CD14-positive monocyte (primary cell): ENCODE measurements around the gene CDK16. TPM values are rescaled to one million over a fixed set of nuclear protein-coding genes. Genes with fewer than 3 reads are reported as not detected.

Experiments
- DNase-seq, 3 donors: peaks; one replicate each; pipeline ENCODE4 v3.0.0-alpha.2; 2011 to 2022
- H2AFZ ChIP-seq: 2 replicates; pipeline ENCODE4 v1.6.0; 2012; ENCODE audit warnings: mild to moderate bottlenecking, low read depth, low read length, inconsistent platforms; ENCODE audit not compliant: insufficient read depth, poor library complexity, severe bottlenecking
- H3K27ac ChIP-seq, 2 donors: 1 replicate in 1 of 2; 2 replicates in 1 of 2; pipeline ENCODE4 v1.5.1; 2012 to 2013; ENCODE audit warnings: low read length in 2 of 2, control low read depth in 1 of 2, inconsistent platforms in 1 of 2, low read depth in 1 of 2, mild to moderate bottlenecking in 1 of 2
- H3K27me3 ChIP-seq, 2 donors: one replicate each; pipeline versions ENCODE4 v1.6.0 to v1.6.1; 2011 to 2013; ENCODE audit warnings: low read length in 2 of 2; ENCODE audit not compliant: control insufficient read depth in 2 of 2, insufficient read depth in 2 of 2
- H3K36me3 ChIP-seq, 2 donors: replicated peaks in 1 of 2; 1 replicate in 1 of 2; 2 replicates in 1 of 2; pipeline versions ENCODE4 v1.5.1 to v1.6.1; 2012 to 2013; ENCODE audit warnings: low read length in 2 of 2, control low read depth in 1 of 2, inconsistent platforms in 1 of 2, mild to moderate bottlenecking in 1 of 2; ENCODE audit not compliant: insufficient read depth in 2 of 2, control insufficient read depth in 1 of 2
- H3K4me1 ChIP-seq, 2 donors: 1 replicate in 1 of 2; 2 replicates in 1 of 2; pipeline versions ENCODE4 v1.5.1 to v1.6.1; 2012 to 2013; ENCODE audit warnings: low read length in 2 of 2, control low read depth in 1 of 2, inconsistent platforms in 1 of 2, mild to moderate bottlenecking in 1 of 2, moderate library complexity in 1 of 2; ENCODE audit not compliant: insufficient read depth in 2 of 2, control insufficient read depth in 1 of 2
- H3K4me2 ChIP-seq: replicated peaks from 2 replicates; pipeline ENCODE3; 2012; ENCODE audit warnings: low read length, moderate library complexity, mild to moderate bottlenecking; ENCODE audit not compliant: poor library complexity, severe bottlenecking; ENCODE audit errors: extremely low read depth
- H3K4me3 ChIP-seq, 3 experiments: fragments of 200-600 bp in 1 of 3; sonication (generic) in 1 of 3; replicated peaks in 1 of 3; 1 replicate in 2 of 3; 2 replicates in 1 of 3; pipeline ENCODE4 v1.5.1; 2011 to 2013; ENCODE audit warnings: low read length in 3 of 3, mild to moderate bottlenecking in 3 of 3, control low read depth in 2 of 3, low read depth in 2 of 3, inconsistent platforms in 1 of 3, moderate library complexity in 1 of 3
- H3K79me2 ChIP-seq: 2 replicates; pipeline ENCODE4 v1.6.0; 2012; ENCODE audit warnings: mild to moderate bottlenecking, control low read depth, inconsistent platforms, low read length, moderate library complexity; ENCODE audit not compliant: insufficient read depth
- H3K9ac ChIP-seq: 2 replicates; pipeline ENCODE4 v1.6.0; 2017; ENCODE audit warnings: low read length, mild to moderate bottlenecking; ENCODE audit not compliant: insufficient read depth, poor library complexity, severe bottlenecking
- H3K9me3 ChIP-seq, 2 donors: replicated peaks in 1 of 2; 1 replicate in 1 of 2; 2 replicates in 1 of 2; pipeline versions ENCODE4 v1.5.1 to v1.6.1; 2012 to 2013; ENCODE audit warnings: low read length in 2 of 2, control low read depth in 1 of 2; ENCODE audit not compliant: control insufficient read depth in 1 of 2, insufficient read depth in 1 of 2
- H4K20me1 ChIP-seq: 2 replicates; pipeline ENCODE4 v1.6.0; 2012; ENCODE audit warnings: mild to moderate bottlenecking, low read length, control low read depth, moderate library complexity; ENCODE audit not compliant: insufficient read depth
- H3K27ac Mint-ChIP-seq, 7 donors: one replicate each; pipeline ENCODE4 v1.8.0; 2020; ENCODE audit warnings: mild to moderate bottlenecking in 7 of 7, mixed read lengths in 7 of 7, moderate library complexity in 6 of 7, inconsistent platforms in 2 of 7
- H3K27me3 Mint-ChIP-seq, 3 donors: one replicate each; pipeline ENCODE4 v1.8.0; 2021 to 2022; ENCODE audit warnings: low read depth in 3 of 3, mild to moderate bottlenecking in 3 of 3, mixed read lengths in 3 of 3, moderate library complexity in 3 of 3, inconsistent platforms in 1 of 3
- H3K36me3 Mint-ChIP-seq, 2 donors: one replicate each; pipeline ENCODE4 v1.8.0; 2020; ENCODE audit warnings: mixed read lengths in 2 of 2, inconsistent platforms in 1 of 2, mild to moderate bottlenecking in 1 of 2
- H3K4me1 Mint-ChIP-seq: one replicate; pipeline ENCODE4 v1.8.0; 2020; ENCODE audit warnings: mild to moderate bottlenecking, mixed read lengths
- H3K4me3 Mint-ChIP-seq, 2 donors: one replicate each; pipeline ENCODE4 v1.8.0; 2020; ENCODE audit warnings: mild to moderate bottlenecking in 2 of 2, mixed read lengths in 2 of 2, moderate library complexity in 1 of 2
- H3K9me3 Mint-ChIP-seq, 7 donors: one replicate each; pipeline ENCODE4 v1.8.0; 2020 to 2022; ENCODE audit warnings: mixed read lengths in 7 of 7, mild to moderate bottlenecking in 6 of 7, moderate library complexity in 6 of 7, inconsistent platforms in 2 of 7
- CTCF ChIP-seq: fragments of 200-600 bp; IDR thresholded peaks from one replicate; pipeline ENCODE4 v1.8.0; 2022; ENCODE audit warnings: antibody characterized with exemption, mild to moderate bottlenecking
- WGBS: methylation state at CpG from one replicate; pipeline ENCODE4 v1.1.5; 2013; ENCODE audit warnings: missing lambda C conversion rate; ENCODE audit not compliant: insufficient coverage; 5-methylcytosine and 5-hydroxymethylcytosine counted together
- intact Hi-C, 2 donors: fragments of 100-400 bp; cut with micrococcal nuclease; formaldehyde crosslinking; loops; one replicate each; pipeline versions ENCODE4 v1.15.0 to v1.15.1; 2023
- polyA plus RNA-seq, 3 donors: library from polyadenylated mRNA; depleted of rRNA in 1 of 3; unstranded in 2 of 3; stranded (reverse) in 1 of 3; fragments of 300-500 nt in 2 of 3; fragments of >200 nt in 1 of 3; fragmentation: Illumina TruSeq in 2 of 3; gene quantifications; 1 replicate in 2 of 3; 2 replicates in 1 of 3; pipeline ENCODE4 v1.2.3, GENCODE V29; 2012 to 2021

Gene CDK16
- polyA plus RNA-seq, 3 donors: 7.3 to 97.4 (median 14.1) TPM

- H3K27me3 ChIP-seq: no peaks in the 10 kb centered on the region
- no peaks in the 10 kb centered on the region for H3K79me2 ChIP-seq
- H3K36me3 ChIP-seq: peaks cover 72 to 90% of the 10 kb centered on the region in 2 donors
- no peaks in the 10 kb centered on the region for H3K4me1 ChIP-seq
- Mint-ChIP-seq H3K9me3 (peaks cover 0 to 4% (median 0%) of the 10 kb centered on the region in 7 donors), H3K4me3 (no peak overlapping the region), H3K4me1 (no peaks in the 10 kb centered on the region), H3K27ac (peak overlapping the region in 2 of 7 donors; percentile 25 to 52), H3K27me3 (peaks cover 0 to 53% (median 1%) of the 10 kb centered on the region in 3 donors), H3K36me3 (peaks cover 67 to 85% of the 10 kb centered on the region in 2 donors)
- 94% methylated on average over 3 of the region's 14 CpGs for WGBS
- no peak for DNase-seq
- no peak for TF ChIP-seq CTCF
- no peaks in the 10 kb centered on the region for H3K9me3 ChIP-seq
- H4K20me1 ChIP-seq: peaks cover 10% of the 10 kb centered on the region
- H2AFZ ChIP-seq: no peak overlapping the region
- H3K9ac ChIP-seq: no peak overlapping the region
- intact Hi-C loops: no loop called here
- no peak overlapping the region for H3K27ac ChIP-seq
- H3K4me2 ChIP-seq: no peak overlapping the region
- no peak overlapping the region for H3K4me3 ChIP-seq
These were observed 39.1 kb upstream of the CDK16 start for GRCh38 chrX:47179221-47179927.

GRCh38 chrX:47179928-47180255 lies 38.6 kb upstream of the CDK16 start:
- no peak overlapping the region for H3K27ac Mint-ChIP-seq

More at GRCh38 chrX:47179928-47180255, 38.6 kb upstream of the CDK16 start:
- Histone ChIP-seq H3K4me2 (no peak overlapping the region), H3K79me2 (no peaks in the 10 kb centered on the region), H2AFZ (no peak overlapping the region), H3K9me3 (no peaks in the 10 kb centered on the region), H3K27me3 (no peaks in the 10 kb centered on the region), H3K9ac (no peak overlapping the region), H3K36me3 (peaks cover 70 to 90% of the 10 kb centered on the region in 2 donors), H3K4me3 (no peak overlapping the region), H3K4me1 (no peaks in the 10 kb centered on the region), H4K20me1 (peaks cover 10% of the 10 kb centered on the region), H3K27ac (no peak overlapping the region)
- H3K4me1 Mint-ChIP-seq: no peaks in the 10 kb centered on the region
- peaks cover 0 to 50% (median 1%) of the 10 kb centered on the region in 3 donors for H3K27me3 Mint-ChIP-seq
- WGBS: 95% methylated on average over 8 of the region's 18 CpGs
- no peak for DNase-seq
- intact Hi-C loops: no loop called here
- peaks cover 66 to 85% of the 10 kb centered on the region in 2 donors for H3K36me3 Mint-ChIP-seq
- no peak for TF ChIP-seq CTCF
- H3K4me3 Mint-ChIP-seq: no peak overlapping the region
- peaks cover 0 to 4% (median 0%) of the 10 kb centered on the region in 7 donors for H3K9me3 Mint-ChIP-seq
